ENCODE results near the gene CARNS1.

- no peak for TF ChIP-seq CTCF (IDR thresholded peaks at IDR 0.05)
- TF ChIP-seq EP300 (IDR thresholded peaks at IDR 0.05), result no peak
- TF ChIP-seq POLR2A (IDR thresholded peaks at IDR 0.05), result no peak
These were observed 45.0 kb upstream of the CARNS1 start for GRCh38 chr11:67370351-67371076.
